ENCODE data around the gene ZNF385B.

ZNF385B gene

DNA sequence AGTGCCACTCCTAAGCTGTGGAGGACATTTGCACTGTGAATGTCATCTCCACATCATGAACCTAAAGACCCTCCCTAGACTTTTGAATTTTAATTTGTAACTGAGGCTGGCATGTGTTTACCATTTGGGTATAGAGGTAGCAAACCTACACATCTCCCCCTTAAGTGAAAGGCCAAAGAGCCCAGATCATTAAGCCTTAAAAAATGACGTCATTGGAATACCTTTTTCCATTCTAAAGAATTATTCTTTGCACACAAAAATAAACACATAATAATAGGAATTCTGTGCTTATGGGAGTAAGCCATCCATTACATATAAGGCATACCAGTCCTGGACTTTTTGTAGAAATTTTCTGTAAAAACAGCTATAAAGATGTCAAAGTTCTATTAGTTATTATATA lies 38.9 kb downstream of the ZNF385B start:
- no peaks in the 10 kb centered on the region for H3K36me3 ChIP-seq (ENCODE audit: insufficient read depth, low read depth, low read length)
- no peaks in the 10 kb centered on the region for H3K9me3 ChIP-seq (ENCODE audit: insufficient read depth, low read depth, low read length)
- H3K4me3 ChIP-seq (ENCODE audit: low read length): no peak overlapping the region
- no peaks in the 10 kb centered on the region for H3K27me3 ChIP-seq (ENCODE audit: insufficient read depth, low read length)
- H3K4me1 ChIP-seq (ENCODE audit: insufficient read depth, low read length): no peaks in the 10 kb centered on the region; the same call in 1 of the 2 replicates
- no peak overlapping the region for H3K27ac ChIP-seq (ENCODE audit: low read length)
- no peak overlapping the region for H3K9ac ChIP-seq (ENCODE audit: low read depth, low read length)

DNA sequence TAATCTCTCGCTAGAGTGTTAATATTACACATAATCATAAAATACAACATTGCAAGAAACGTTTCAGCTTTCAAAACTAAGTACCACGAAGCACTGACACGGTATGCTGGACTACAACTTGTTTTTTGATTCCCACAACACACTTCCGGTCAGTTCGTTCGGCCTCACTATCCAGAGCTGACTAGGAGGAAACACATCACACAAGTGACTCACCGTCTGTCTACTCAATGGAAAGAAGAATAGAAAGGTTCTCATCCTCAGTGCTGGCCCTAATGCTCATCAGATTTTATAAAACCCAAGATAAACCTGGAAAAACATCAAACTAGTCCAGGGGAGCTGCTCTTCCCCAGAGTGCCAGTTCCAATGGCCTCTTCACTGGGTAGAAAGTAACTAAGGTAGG lies 42.9 kb downstream of the ZNF385B start:
- H3K4me3 ChIP-seq (ENCODE audit: low read length): no peak overlapping the region
- no peaks in the 10 kb centered on the region for H3K27me3 ChIP-seq (ENCODE audit: insufficient read depth, low read length)
- H3K9ac ChIP-seq (ENCODE audit: low read depth, low read length): no peak overlapping the region
- no peaks in the 10 kb centered on the region for H3K36me3 ChIP-seq (ENCODE audit: insufficient read depth, low read depth, low read length)
- H3K9me3 ChIP-seq (ENCODE audit: insufficient read depth, low read depth, low read length): no peaks in the 10 kb centered on the region
- H3K27ac ChIP-seq (ENCODE audit: low read length): no peak overlapping the region
- H3K4me1 ChIP-seq (ENCODE audit: insufficient read depth, low read length): no peaks in the 10 kb centered on the region; the same call in 1 of the 2 replicates

DNA sequence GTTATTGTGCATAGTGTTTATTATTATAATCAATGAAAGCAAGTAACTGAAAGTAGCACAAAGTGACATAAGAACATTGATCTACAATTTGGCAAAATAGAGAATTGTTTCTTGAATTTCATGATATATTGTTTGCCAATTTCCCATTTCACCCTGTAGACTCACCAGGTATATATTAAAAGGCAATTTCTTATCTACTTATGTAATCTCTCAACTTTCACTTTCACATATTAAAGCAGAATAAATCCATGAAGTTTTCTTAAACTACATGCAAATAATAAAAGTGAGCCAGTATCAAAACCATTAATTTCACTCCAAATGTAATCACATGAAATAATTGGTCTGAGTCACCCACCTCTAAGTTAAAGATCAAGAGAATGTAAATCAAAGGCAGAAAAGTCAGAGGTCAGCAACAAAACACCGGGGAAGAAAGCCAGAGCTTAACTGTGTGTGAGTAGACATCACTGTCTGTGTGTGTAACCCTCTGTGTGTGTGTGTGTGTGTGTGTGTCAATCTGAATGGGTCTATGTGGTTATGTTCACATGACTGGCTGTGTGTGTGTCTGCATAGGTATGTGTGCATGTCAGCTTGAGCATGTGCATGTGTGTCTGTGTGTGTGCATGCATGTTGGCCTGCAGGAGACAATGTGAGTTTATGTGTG lies 44.1 kb downstream of the ZNF385B start:
- H3K27ac ChIP-seq (ENCODE audit: low read length): no peak overlapping the region
- peaks cover 1% of the 10 kb centered on the region; the same call in 1 of the 2 replicates for H3K9me3 ChIP-seq (ENCODE audit: insufficient read depth, low read depth, low read length)
- H3K27me3 ChIP-seq (ENCODE audit: insufficient read depth, low read length): no peaks in the 10 kb centered on the region
- H3K4me1 ChIP-seq (ENCODE audit: insufficient read depth, low read length): no peaks in the 10 kb centered on the region; the same call in 1 of the 2 replicates
- no peaks in the 10 kb centered on the region for H3K36me3 ChIP-seq (ENCODE audit: insufficient read depth, low read depth, low read length)
- H3K9ac ChIP-seq (ENCODE audit: low read depth, low read length): no peak overlapping the region
- H3K4me3 ChIP-seq (ENCODE audit: low read length): no peak overlapping the region

DNA sequence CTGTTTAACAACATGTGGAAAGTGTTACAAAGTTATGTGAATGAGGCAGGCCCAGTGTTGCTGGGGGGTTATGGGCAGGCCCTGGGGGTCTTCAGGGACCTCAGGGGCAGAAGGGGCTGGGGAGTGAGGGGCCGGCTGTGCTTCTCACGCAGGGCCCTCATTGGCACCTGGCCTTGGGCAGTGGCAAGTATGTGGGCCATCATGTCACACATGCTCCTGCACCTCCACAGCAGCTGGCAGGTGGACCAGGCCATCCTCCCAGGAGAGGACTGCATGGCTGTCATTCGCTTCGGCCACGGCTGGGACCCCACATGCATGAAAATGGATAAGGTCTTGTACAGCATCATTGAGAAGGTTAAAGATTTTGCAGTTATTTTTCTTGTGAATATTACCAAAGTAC lies 47.4 kb downstream of the ZNF385B start:
- Histone ChIP-seq H3K9ac (ENCODE audit: low read depth, low read length) (no peak overlapping the region), H3K4me1 (ENCODE audit: insufficient read depth, low read length) (no peaks in the 10 kb centered on the region; the same call in 1 of the 2 replicates), H3K9me3 (ENCODE audit: insufficient read depth, low read depth, low read length) (peaks cover 6% of the 10 kb centered on the region; the same call in 1 of the 2 replicates), H3K4me3 (ENCODE audit: low read length) (no peak overlapping the region), H3K27ac (ENCODE audit: low read length) (no peak overlapping the region), H3K27me3 (ENCODE audit: insufficient read depth, low read length) (no peaks in the 10 kb centered on the region), H3K36me3 (ENCODE audit: insufficient read depth, low read depth, low read length) (no peaks in the 10 kb centered on the region)

DNA sequence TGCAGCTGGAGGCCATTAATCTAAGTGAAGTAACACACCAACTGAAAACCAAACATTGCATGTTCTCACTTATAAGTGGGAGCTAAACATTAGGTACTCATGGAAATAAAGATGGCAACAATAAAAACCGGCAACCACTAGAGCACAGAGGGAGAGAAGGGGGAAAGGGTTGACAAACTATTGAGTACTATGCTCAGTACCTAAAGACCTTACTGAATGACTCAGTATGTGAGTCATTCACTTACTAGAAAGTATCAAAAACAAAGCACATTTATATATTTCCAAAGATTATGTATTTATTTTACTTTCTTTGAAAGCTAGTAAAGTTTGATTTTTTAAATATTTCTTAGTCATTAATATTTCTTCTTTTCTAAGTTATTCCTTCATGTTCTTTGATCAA lies 48.9 kb downstream of the ZNF385B start:
- Histone ChIP-seq H3K9me3 (ENCODE audit: insufficient read depth, low read depth, low read length) (peaks cover 6% of the 10 kb centered on the region; the same call in 1 of the 2 replicates), H3K36me3 (ENCODE audit: insufficient read depth, low read depth, low read length) (no peaks in the 10 kb centered on the region), H3K9ac (ENCODE audit: low read depth, low read length) (no peak overlapping the region), H3K4me3 (ENCODE audit: low read length) (no peak overlapping the region), H3K4me1 (ENCODE audit: insufficient read depth, low read length) (no peaks in the 10 kb centered on the region; the same call in 1 of the 2 replicates), H3K27ac (ENCODE audit: low read length) (no peak overlapping the region), H3K27me3 (ENCODE audit: insufficient read depth, low read length) (no peaks in the 10 kb centered on the region)

DNA sequence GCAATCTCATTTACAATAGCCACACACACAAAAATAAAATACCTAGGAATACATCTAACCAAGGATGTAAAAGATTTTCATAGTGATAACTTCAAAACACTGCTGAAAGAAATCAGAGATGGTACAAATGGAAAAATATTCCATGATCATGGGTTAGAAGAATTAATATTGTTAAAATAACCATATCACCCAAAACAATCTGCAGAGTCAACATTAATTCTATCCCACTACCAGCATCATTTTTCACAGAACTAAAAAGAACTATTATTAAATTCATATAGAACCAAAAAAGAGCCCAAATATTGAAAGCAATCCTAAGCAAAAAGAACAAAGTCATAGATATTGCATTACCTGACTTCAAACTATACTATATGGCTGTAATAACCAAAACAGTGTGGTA lies 50.4 kb downstream of the ZNF385B start:
- Histone ChIP-seq H3K9ac (ENCODE audit: low read depth, low read length) (no peak overlapping the region), H3K27ac (ENCODE audit: low read length) (no peak overlapping the region), H3K4me3 (ENCODE audit: low read length) (no peak overlapping the region), H3K4me1 (ENCODE audit: insufficient read depth, low read length) (no peaks in the 10 kb centered on the region), H3K9me3 (ENCODE audit: insufficient read depth, low read depth, low read length) (peaks cover 6% of the 10 kb centered on the region; the same call in 1 of the 2 replicates), H3K36me3 (ENCODE audit: insufficient read depth, low read depth, low read length) (no peaks in the 10 kb centered on the region), H3K27me3 (ENCODE audit: insufficient read depth, low read length) (no peaks in the 10 kb centered on the region)

DNA sequence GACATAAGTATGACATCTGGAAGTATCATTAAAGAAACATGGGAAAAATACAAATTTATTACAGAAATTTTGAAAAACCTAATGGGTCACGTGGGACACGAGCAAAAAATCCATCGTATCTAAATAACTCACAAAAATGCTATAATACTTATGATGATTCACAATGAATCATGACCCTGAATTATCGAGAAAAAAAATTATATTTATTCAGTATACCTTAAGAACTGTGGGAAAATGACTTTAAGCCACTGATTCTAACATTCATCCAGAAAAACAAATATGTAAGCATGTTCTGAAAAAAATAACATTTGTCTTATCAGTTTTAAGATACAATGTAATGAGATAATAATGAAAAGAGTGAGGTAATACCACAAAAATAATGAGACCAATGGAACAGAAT lies 51.8 kb downstream of the ZNF385B start:
- Histone ChIP-seq H3K27ac (ENCODE audit: low read length) (no peak overlapping the region), H3K27me3 (ENCODE audit: insufficient read depth, low read length) (no peaks in the 10 kb centered on the region), H3K4me3 (ENCODE audit: low read length) (no peak overlapping the region)

DNA sequence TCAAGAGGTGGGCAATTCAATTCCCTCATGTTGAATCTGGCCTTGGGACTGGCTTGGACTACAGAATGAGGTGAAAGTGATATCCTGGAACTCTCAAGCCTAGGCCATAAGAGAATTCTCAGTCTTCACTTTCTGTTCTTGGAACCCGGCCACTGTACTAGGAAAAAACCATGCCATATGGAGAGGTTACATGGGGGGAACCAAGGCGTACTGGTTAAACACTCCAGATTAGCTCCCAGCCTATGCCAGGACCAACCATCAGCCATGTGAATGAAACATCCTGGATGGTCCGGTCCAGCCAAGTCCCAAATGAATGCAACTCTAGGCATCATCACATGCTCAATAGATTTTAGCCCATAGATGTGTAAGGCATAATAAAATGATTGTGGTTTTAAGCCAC lies 56.4 kb downstream of the ZNF385B start:
- H3K4me3 ChIP-seq (ENCODE audit: low read length): no peak overlapping the region

More for the DNA sequence above, 51.8 kb downstream of the ZNF385B start:
- Histone ChIP-seq H3K9me3 (ENCODE audit: insufficient read depth, low read depth, low read length) (peaks cover 6% of the 10 kb centered on the region; the same call in 1 of the 2 replicates), H3K36me3 (ENCODE audit: insufficient read depth, low read depth, low read length) (no peaks in the 10 kb centered on the region), H3K9ac (ENCODE audit: low read depth, low read length) (no peak overlapping the region), H3K4me1 (ENCODE audit: insufficient read depth, low read length) (no peaks in the 10 kb centered on the region)

DNA sequence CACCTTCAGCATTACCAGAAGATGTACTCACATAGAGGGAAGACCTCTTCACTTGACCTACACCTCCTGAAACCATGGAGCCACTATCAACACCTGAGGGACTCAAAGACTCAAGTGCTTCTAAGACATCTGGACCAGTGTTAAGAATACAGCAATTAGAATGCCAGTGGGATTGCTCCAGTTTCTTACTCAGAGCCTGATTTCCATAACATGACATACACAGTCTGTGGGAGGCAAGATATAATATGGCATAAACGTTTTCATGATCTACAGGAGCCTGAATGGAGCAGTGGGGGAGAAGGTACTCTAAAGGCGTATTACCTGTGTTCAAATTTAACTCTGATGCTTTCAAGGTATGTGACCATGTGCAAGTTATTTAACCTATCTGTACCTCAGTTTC lies 57.2 kb downstream of the ZNF385B start:
- Histone ChIP-seq H3K9me3 (ENCODE audit: insufficient read depth, low read depth, low read length) (no peaks in the 10 kb centered on the region), H3K4me1 (ENCODE audit: insufficient read depth, low read length) (peaks cover 5% of the 10 kb centered on the region), H3K36me3 (ENCODE audit: insufficient read depth, low read depth, low read length) (no peaks in the 10 kb centered on the region), H3K9ac (ENCODE audit: low read depth, low read length) (no peak overlapping the region), H3K4me3 (ENCODE audit: low read length) (no peak overlapping the region), H3K27me3 (ENCODE audit: insufficient read depth, low read length) (no peaks in the 10 kb centered on the region), H3K27ac (ENCODE audit: low read length) (no peak overlapping the region)

More for the DNA sequence above, 56.4 kb downstream of the ZNF385B start:
- H3K4me1 ChIP-seq (ENCODE audit: insufficient read depth, low read length): peaks cover 5% of the 10 kb centered on the region
- H3K27ac ChIP-seq (ENCODE audit: low read length): no peak overlapping the region
- H3K9me3 ChIP-seq (ENCODE audit: insufficient read depth, low read depth, low read length): no peaks in the 10 kb centered on the region
- H3K27me3 ChIP-seq (ENCODE audit: insufficient read depth, low read length): no peaks in the 10 kb centered on the region
- H3K36me3 ChIP-seq (ENCODE audit: insufficient read depth, low read depth, low read length): no peaks in the 10 kb centered on the region
- no peak overlapping the region for H3K9ac ChIP-seq (ENCODE audit: low read depth, low read length)

DNA sequence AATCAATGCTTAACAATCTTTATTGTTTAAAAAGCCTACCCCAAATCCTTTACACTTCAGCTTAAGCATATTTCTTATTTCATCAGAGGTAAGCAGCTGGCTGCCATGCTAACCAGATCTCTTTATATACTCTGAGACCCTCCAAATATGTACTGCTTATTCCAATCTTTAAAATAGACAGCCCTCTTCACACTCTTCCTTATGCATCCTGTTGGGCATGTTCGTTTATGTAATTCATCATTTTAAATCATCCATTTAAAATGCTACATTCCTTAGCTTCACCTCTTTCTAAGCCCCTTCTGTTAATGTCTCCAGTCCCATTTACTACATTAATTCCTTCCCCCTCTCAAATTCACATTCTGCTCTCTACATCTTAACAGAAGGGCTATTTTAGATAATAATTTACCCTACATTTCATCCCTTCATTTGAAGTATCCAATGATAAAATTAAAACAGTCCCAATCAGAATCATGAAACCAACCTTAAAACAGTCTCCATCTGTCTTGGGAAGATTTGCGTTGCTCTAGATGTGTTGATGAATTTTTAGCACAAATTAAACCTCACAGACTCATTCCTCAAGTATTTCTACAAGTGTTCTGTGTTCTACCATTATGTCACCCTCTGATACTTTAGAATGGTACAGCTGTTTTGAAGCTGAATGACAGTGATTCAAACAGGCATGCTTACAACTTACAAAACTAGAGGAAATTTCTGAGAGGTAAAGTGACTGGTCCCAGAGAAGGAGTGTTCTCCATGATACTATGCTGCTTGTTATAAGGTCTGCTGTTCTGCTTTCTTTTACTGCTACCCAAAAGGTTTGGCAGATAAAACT lies 59.1 kb downstream of the ZNF385B start:
- H3K4me3 ChIP-seq (ENCODE audit: low read length): no peak overlapping the region
- H3K27ac ChIP-seq (ENCODE audit: low read length): no peak overlapping the region
- H3K9me3 ChIP-seq (ENCODE audit: insufficient read depth, low read depth, low read length): no peaks in the 10 kb centered on the region
- no peaks in the 10 kb centered on the region for H3K27me3 ChIP-seq (ENCODE audit: insufficient read depth, low read length)
- H3K36me3 ChIP-seq (ENCODE audit: insufficient read depth, low read depth, low read length): no peaks in the 10 kb centered on the region
- no peak overlapping the region for H3K9ac ChIP-seq (ENCODE audit: low read depth, low read length)
- peaks cover 5% of the 10 kb centered on the region for H3K4me1 ChIP-seq (ENCODE audit: insufficient read depth, low read length)

DNA sequence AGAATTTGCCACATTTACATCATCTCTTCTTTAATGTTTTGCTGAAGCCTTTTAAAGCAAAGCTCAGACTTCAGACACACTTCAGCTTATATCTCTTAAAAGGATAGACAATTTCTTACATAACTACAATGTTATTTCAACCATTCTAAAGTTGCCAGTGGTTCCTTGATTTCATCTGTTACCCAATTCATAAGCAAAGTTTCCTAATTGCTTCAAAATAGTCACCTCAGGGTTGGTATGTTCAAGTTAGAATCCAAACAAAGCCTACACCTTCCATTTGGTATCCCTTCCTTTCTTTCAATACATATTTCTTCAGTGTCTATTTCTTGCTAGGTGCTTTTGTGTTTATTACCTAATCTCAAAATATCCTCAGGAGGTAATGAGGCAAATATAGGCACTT lies 60.6 kb downstream of the ZNF385B start:
- H3K27ac ChIP-seq (ENCODE audit: low read length): no peak overlapping the region
- H3K36me3 ChIP-seq (ENCODE audit: insufficient read depth, low read depth, low read length): no peaks in the 10 kb centered on the region
- H3K4me1 ChIP-seq (ENCODE audit: insufficient read depth, low read length): peaks cover 5% of the 10 kb centered on the region
- no peaks in the 10 kb centered on the region for H3K9me3 ChIP-seq (ENCODE audit: insufficient read depth, low read depth, low read length)
- H3K4me3 ChIP-seq (ENCODE audit: low read length): no peak overlapping the region
- H3K27me3 ChIP-seq (ENCODE audit: insufficient read depth, low read length): no peaks in the 10 kb centered on the region
- H3K9ac ChIP-seq (ENCODE audit: low read depth, low read length): no peak overlapping the region

Measured in iPS-20b (cell line).